Fibroblast of skin of left quadriceps (primary cell): ENCODE results near the gene SEC24C.
"Not testable (repeated sequence)": the region's sequence is repeated elsewhere in the genome, so short reads cannot be mapped to it uniquely, and the experiment has no call there.

ENCODE experiments used
- DNase-seq, 2 experiments: peaks; one replicate each; pipeline ENCODE4 v3.0.0-alpha.2; 2013; ENCODE audit warnings: low read depth in 2 of 2

SEC24C gene

GRCh38 chr10:73732426-73732825, 11.7 kb upstream of the SEC24C start:
- DNase-seq: no peak

GRCh38 chr10:73732931-73733623, 11.1 kb upstream of the SEC24C start:
- DNase-seq: no peak

- no peak for DNase-seq
These were observed 10.0 kb upstream of the SEC24C start for GRCh38 chr10:73734028-73734720.

- DNase-seq: no peak
These were observed 9.3 kb upstream of the SEC24C start for GRCh38 chr10:73734796-73735305.

GRCh38 chr10:73740501-73741254, 3.5 kb upstream of the SEC24C start:
- not testable (repeated sequence) for DNase-seq

- DNase-seq: no peak
These were observed 1.8 kb upstream of the SEC24C start for GRCh38 chr10:73742454-73742734.

GRCh38 chr10:73743327-73743904, 756 bp upstream of the SEC24C start:
- no peak for DNase-seq

- DNase-seq: peak; percentile 20 to 23
These were observed 448 bp downstream of the SEC24C start for GRCh38 chr10:73744664-73744975.

- DNase-seq: no peak
These were observed 2.5 kb downstream of the SEC24C start for GRCh38 chr10:73746721-73747120.

- DNase-seq: no peak
These were observed 6.6 kb downstream of the SEC24C start for GRCh38 chr10:73750819-73751218.

GRCh38 chr10:73756183-73756582, 12.0 kb downstream of the SEC24C start:
- DNase-seq: no peak

GRCh38 chr10:73758704-73759511, 14.7 kb downstream of the SEC24C start:
- no peak for DNase-seq

- no peak for DNase-seq
These were observed 15.4 kb downstream of the SEC24C start for GRCh38 chr10:73759512-73760115.

- DNase-seq: no peak
These were observed 17.6 kb downstream of the SEC24C start for GRCh38 chr10:73761781-73762180.

- no peak for DNase-seq
These were observed 18.7 kb downstream of the SEC24C start for GRCh38 chr10:73762915-73763314.

GRCh38 chr10:73763343-73763742, 19.2 kb downstream of the SEC24C start:
- DNase-seq: no peak

GRCh38 chr10:73765066-73765465, 20.9 kb downstream of the SEC24C start:
- no peak for DNase-seq

GRCh38 chr10:73768881-73769280, 24.7 kb downstream of the SEC24C start:
- DNase-seq: no peak

- no peak for DNase-seq
These were observed 25.2 kb downstream of the SEC24C start for GRCh38 chr10:73769396-73769795.

- peak; percentile 43 to 44 for DNase-seq
These were observed 27.6 kb downstream of the SEC24C start for GRCh38 chr10:73771722-73772280.
